ENCODE measurements around the gene PPP5C.

PPP5C gene

GRCh38 chr19:46345157-46345556 is 1.7 kb upstream of the PPP5C start:
- Histone ChIP-seq H3K9me3 (ENCODE audit: low read length) (no peaks in the 10 kb centered on the region), H3K27me3 (ENCODE audit: insufficient read depth, low read length) (no peaks in the 10 kb centered on the region), H2AFZ (ENCODE audit: low read depth, low read length) (no peak overlapping the region), H3K36me3 (ENCODE audit: insufficient read depth, low read length) (peaks cover 9% of the 10 kb centered on the region), H3K4me3 (ENCODE audit: low read length) (no peak overlapping the region), H3K4me1 (ENCODE audit: insufficient read depth, low read length) (peaks cover 11% of the 10 kb centered on the region)

GRCh38 chr19:46347572-46347883 is 641 bp downstream of the PPP5C start:
- peaks cover 11% of the 10 kb centered on the region for H3K4me1 ChIP-seq (ENCODE audit: insufficient read depth, low read length)
- no peaks in the 10 kb centered on the region for H3K27me3 ChIP-seq (ENCODE audit: insufficient read depth, low read length)
- no peaks in the 10 kb centered on the region for H3K9me3 ChIP-seq (ENCODE audit: low read length)
- peaks cover 19% of the 10 kb centered on the region for H3K36me3 ChIP-seq (ENCODE audit: insufficient read depth, low read length)
- H3K4me3 ChIP-seq (ENCODE audit: low read length) = peak overlapping the region; percentile 92
- H2AFZ ChIP-seq (ENCODE audit: low read depth, low read length) = no peak overlapping the region

DNA sequence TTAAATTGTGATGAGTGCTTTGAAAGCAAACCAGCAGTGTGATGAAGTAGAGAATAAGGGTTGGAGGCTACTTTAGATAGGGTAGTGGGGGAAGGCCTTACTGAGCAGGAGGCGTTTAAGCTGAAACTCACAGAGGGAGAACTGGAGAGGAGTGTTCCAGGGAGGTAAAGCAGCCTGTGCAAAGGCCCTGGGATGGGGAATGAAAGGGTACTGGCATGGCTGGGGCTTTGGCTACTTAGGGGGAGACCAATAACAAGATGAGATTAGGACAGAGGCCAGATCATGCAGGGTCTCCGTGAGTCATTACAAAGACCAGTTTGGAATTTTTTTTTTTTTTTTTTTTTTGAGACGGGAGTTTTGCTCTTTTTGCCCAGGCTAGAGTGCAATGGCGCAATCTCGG is 1.1 kb downstream of the PPP5C start:
- H3K4me3 ChIP-seq (ENCODE audit: low read length) = peak overlapping the region; percentile 92
- H2AFZ ChIP-seq (ENCODE audit: low read depth, low read length) = no peak overlapping the region
- no peaks in the 10 kb centered on the region for H3K9me3 ChIP-seq (ENCODE audit: low read length)
- H3K36me3 ChIP-seq (ENCODE audit: insufficient read depth, low read length) = peaks cover 22% of the 10 kb centered on the region
- H3K4me1 ChIP-seq (ENCODE audit: insufficient read depth, low read length) = peaks cover 11% of the 10 kb centered on the region
- no peaks in the 10 kb centered on the region for H3K27me3 ChIP-seq (ENCODE audit: insufficient read depth, low read length)

DNA sequence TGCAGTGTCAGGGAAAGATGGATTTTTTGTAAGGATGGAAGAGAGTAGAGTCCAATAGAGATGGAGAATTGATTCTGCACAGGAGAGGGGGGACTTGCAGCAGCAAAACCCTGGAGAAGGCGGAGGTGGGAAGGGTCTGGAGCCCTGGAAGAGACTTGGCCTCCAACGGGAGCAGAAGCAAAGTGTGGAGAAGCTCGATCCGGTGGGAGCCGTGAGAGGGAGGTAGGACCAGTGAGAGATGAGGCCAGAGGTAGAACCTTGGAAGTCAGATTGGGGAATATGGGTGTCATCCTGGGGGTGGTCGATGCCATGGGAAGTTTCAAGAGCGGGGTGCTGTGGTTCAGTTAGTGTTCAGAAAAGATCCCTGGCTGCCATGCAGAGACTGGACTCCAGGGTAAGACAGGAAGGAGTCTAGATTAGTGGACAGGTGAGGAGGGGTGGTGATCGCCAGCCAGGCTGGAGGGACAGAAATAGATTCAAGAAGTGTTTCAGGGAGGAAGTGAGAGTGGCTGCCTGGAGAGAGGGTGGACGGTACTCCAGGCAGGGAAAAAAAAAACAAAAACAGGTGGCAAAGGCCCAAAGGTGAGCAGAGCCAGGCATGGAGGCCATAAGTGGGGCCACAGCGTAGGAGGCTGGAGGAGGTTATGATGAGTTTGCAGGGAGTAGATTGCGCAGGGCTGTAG is 2.6 kb downstream of the PPP5C start:
- no peak overlapping the region for H2AFZ ChIP-seq (ENCODE audit: low read depth, low read length)
- no peaks in the 10 kb centered on the region for H3K27me3 ChIP-seq (ENCODE audit: insufficient read depth, low read length)
- peaks cover 11% of the 10 kb centered on the region for H3K4me1 ChIP-seq (ENCODE audit: insufficient read depth, low read length)
- H3K36me3 ChIP-seq (ENCODE audit: insufficient read depth, low read length) = peaks cover 36% of the 10 kb centered on the region
- H3K9me3 ChIP-seq (ENCODE audit: low read length) = no peaks in the 10 kb centered on the region
- H3K4me3 ChIP-seq (ENCODE audit: low read length) = no peak overlapping the region

GRCh38 chr19:46350029-46350757 is 3.3 kb downstream of the PPP5C start:
- H3K36me3 ChIP-seq (ENCODE audit: insufficient read depth, low read length) = peaks cover 43% of the 10 kb centered on the region
- no peak overlapping the region for H3K4me3 ChIP-seq (ENCODE audit: low read length)
- peaks cover 11% of the 10 kb centered on the region for H3K4me1 ChIP-seq (ENCODE audit: insufficient read depth, low read length)
- no peaks in the 10 kb centered on the region for H3K27me3 ChIP-seq (ENCODE audit: insufficient read depth, low read length)
- H3K9me3 ChIP-seq (ENCODE audit: low read length) = no peaks in the 10 kb centered on the region
- H2AFZ ChIP-seq (ENCODE audit: low read depth, low read length) = no peak overlapping the region

DNA sequence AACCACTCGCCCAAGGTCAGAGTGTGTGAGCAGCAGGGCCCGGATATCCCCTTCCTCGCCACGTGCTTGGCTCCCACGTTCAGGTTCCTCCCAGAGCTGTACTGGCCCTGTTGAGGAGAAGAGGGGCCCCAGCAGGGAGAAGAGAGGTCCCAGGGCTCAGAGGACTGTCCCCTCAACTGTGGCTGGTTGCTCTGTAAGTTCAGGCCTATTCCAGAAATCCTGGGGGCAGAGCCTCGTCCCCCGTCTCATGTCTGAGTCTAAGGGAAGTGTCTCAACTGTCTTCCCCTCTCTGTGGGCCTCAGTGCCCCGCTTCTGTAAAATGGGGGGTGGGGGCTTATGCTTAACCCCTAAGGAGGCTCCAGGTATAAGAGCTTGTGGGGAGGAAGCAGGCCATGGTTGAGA is 3.9 kb downstream of the PPP5C start:
- Histone ChIP-seq H3K4me3 (ENCODE audit: low read length) (no peak overlapping the region), H3K9me3 (ENCODE audit: low read length) (no peaks in the 10 kb centered on the region), H3K27me3 (ENCODE audit: insufficient read depth, low read length) (no peaks in the 10 kb centered on the region), H3K4me1 (ENCODE audit: insufficient read depth, low read length) (peaks cover 11% of the 10 kb centered on the region), H3K36me3 (ENCODE audit: insufficient read depth, low read length) (peaks cover 49% of the 10 kb centered on the region), H2AFZ (ENCODE audit: low read depth, low read length) (no peak overlapping the region)

DNA sequence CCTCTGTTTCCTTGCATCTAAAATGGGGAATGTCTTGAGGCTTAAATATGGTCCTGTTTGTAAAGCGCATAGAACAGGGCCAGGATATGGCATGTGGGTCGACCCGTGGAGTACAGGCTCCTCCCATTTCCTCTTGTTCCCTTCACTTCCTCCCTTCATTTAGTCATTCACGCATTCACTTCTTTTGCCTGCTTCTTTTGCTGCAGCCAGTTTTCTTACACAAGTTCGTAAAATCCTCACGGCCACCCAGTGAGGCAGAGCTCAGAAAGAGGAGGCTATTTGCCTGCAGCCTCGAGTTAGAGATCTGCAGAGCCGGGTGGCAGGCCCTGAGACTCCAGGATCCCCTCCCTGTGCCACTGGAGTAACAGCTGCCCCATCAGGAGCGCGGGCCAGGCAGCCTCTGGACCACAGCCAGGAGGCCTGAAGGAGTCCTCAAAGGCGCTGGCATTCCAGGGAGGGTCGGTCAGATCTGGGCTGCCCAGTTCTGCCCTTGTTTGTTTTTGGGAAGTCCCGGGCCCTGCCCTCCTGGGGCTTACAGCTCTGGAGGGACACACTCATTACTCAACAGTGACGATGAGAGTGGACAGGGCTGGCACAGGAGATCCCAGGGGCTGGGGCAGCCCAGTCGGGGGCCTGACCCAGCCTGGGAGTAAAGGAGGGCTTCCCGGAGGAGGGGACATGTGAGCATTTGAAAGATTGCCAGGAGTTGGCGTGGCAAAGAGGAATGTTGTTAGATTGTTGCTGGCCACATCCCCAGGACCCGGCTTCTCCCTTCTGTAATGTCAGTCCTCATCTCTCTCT is 4.6 kb downstream of the PPP5C start:
- Histone ChIP-seq H2AFZ (ENCODE audit: low read depth, low read length) (no peak overlapping the region), H3K4me3 (ENCODE audit: low read length) (no peak overlapping the region), H3K4me1 (ENCODE audit: insufficient read depth, low read length) (peaks cover 8% of the 10 kb centered on the region), H3K27me3 (ENCODE audit: insufficient read depth, low read length) (no peaks in the 10 kb centered on the region), H3K36me3 (ENCODE audit: insufficient read depth, low read length) (peaks cover 56% of the 10 kb centered on the region), H3K9me3 (ENCODE audit: low read length) (no peaks in the 10 kb centered on the region)

- Histone ChIP-seq H3K36me3 (ENCODE audit: insufficient read depth, low read length) (peaks cover 73% of the 10 kb centered on the region), H3K4me1 (ENCODE audit: insufficient read depth, low read length) (peaks cover 2% of the 10 kb centered on the region), H3K4me3 (ENCODE audit: low read length) (no peak overlapping the region), H2AFZ (ENCODE audit: low read depth, low read length) (no peak overlapping the region), H3K27me3 (ENCODE audit: insufficient read depth, low read length) (no peaks in the 10 kb centered on the region), H3K9me3 (ENCODE audit: low read length) (no peaks in the 10 kb centered on the region)
These were observed 7.0 kb downstream of the PPP5C start for GRCh38 chr19:46353730-46354528.

GRCh38 chr19:46355234-46356148 is 8.6 kb downstream of the PPP5C start:
- Histone ChIP-seq H3K9me3 (ENCODE audit: low read length) (no peaks in the 10 kb centered on the region), H3K4me1 (ENCODE audit: insufficient read depth, low read length) (no peaks in the 10 kb centered on the region), H3K4me3 (ENCODE audit: low read length) (no peak overlapping the region), H3K27me3 (ENCODE audit: insufficient read depth, low read length) (no peaks in the 10 kb centered on the region), H3K36me3 (ENCODE audit: insufficient read depth, low read length) (peaks cover 74% of the 10 kb centered on the region), H2AFZ (ENCODE audit: low read depth, low read length) (no peak overlapping the region)

DNA sequence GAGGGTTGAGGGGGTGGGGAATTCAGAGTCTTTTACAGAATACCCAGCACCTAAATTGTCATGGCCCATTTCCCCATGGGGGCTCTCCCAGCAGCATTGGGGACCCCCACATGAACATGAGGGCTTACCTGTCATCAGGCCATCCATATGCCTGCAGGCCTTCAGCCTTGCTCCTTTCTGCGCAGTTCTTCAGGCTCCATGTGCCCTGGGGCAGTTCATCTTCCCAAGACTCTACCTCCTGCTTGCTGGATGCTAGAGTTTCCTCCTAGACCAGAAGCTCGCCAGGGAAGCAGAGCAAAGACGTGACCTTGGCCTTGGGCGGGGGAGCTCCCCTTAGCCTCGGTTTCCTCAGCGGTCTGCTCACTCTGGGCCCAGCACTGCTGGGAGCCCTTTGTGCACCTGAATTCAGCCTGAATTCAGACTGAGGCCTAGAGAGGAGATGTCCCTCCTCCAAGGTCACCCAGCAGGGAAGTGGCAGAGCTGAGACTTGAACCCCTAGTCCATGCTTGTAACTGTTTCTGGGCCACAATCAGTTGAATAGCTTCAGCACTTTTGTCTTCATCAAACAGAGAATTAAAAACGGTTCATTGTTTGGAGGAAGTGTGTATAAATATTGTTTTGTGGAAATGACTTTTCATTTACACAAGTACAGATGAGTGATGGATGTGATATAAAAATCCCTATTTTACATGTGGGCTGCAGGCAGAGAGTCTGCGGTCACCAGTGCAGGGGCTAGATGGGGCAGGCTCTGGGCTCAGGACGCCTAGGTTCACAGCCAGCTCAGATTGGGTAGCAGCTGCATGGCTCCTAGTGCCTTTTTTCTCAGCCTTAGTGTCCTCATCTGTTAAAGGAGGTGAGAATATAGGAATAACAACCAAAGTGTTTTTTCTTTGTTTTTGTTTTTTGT is 9.5 kb downstream of the PPP5C start:
- no peaks in the 10 kb centered on the region for H3K9me3 ChIP-seq (ENCODE audit: low read length)
- H2AFZ ChIP-seq (ENCODE audit: low read depth, low read length) = no peak overlapping the region
- H3K4me3 ChIP-seq (ENCODE audit: low read length) = no peak overlapping the region
- H3K4me1 ChIP-seq (ENCODE audit: insufficient read depth, low read length) = no peaks in the 10 kb centered on the region
- H3K36me3 ChIP-seq (ENCODE audit: insufficient read depth, low read length) = peaks cover 77% of the 10 kb centered on the region
- H3K27me3 ChIP-seq (ENCODE audit: insufficient read depth, low read length) = no peaks in the 10 kb centered on the region

- H3K9me3 ChIP-seq (ENCODE audit: low read length) = no peaks in the 10 kb centered on the region
- H3K36me3 ChIP-seq (ENCODE audit: insufficient read depth, low read length) = peaks cover 66% of the 10 kb centered on the region
- no peaks in the 10 kb centered on the region for H3K4me1 ChIP-seq (ENCODE audit: insufficient read depth, low read length)
- H2AFZ ChIP-seq (ENCODE audit: low read depth, low read length) = no peak overlapping the region
- H3K4me3 ChIP-seq (ENCODE audit: low read length) = no peak overlapping the region
- no peaks in the 10 kb centered on the region for H3K27me3 ChIP-seq (ENCODE audit: insufficient read depth, low read length)
These were observed 11.1 kb downstream of the PPP5C start for GRCh38 chr19:46357846-46358583.
